ENCODE results near the gene NIPAL3.
"Not testable (repeated sequence)": the region's sequence is repeated elsewhere in the genome, so short reads cannot be mapped to it uniquely, and the experiment has no call there.

NIPAL3 gene

DNA sequence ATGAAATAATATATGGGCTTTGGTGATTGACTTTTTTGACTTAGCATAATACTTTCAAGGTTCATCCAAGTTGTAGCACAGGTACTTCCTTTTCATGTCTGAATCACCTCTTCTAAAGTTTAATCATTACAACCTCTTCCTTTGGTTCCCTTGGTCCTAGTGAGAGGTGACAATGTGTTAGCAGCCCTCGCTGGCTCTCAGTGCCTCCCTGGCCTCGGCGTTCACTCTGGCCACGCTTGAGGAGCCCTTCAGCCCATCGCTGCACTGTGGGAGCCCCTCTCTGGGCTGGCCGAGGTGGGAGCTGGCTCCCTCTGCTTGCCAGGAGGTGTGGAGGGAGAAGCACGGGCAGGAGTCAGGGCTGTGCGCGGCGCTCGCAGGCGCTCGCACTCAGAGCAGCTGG, 74.1 kb downstream of the NIPAL3 start:
- no peak for TF ChIP-seq CTCF (IDR thresholded peaks at IDR 0.05; ENCODE audit: control insufficient read depth, insufficient read depth, low read depth, low read length, missing control alignments)
- no peak overlapping the region for H3K4me3 ChIP-seq (ENCODE audit: control insufficient read depth, low read depth, low read length)
- DNase-seq (ENCODE audit: low read depth) = no peak

GRCh38 chr1:24490101-24490781, 74.6 kb downstream of the NIPAL3 start:
- TF ChIP-seq CTCF (IDR thresholded peaks at IDR 0.05; ENCODE audit: control insufficient read depth, insufficient read depth, low read depth, low read length, missing control alignments) = no peak
- H3K4me3 ChIP-seq (ENCODE audit: control insufficient read depth, low read depth, low read length) = no peak overlapping the region
- DNase-seq (ENCODE audit: low read depth) = no peak

- TF ChIP-seq CTCF (IDR thresholded peaks at IDR 0.05; ENCODE audit: control insufficient read depth, insufficient read depth, low read depth, low read length, missing control alignments) = no peak
- DNase-seq (ENCODE audit: low read depth) = no peak
- H3K4me3 ChIP-seq (ENCODE audit: control insufficient read depth, low read depth, low read length) = no peak overlapping the region
Measured at GRCh38 chr1:24491577-24492360, 76.2 kb downstream of the NIPAL3 start.

DNA sequence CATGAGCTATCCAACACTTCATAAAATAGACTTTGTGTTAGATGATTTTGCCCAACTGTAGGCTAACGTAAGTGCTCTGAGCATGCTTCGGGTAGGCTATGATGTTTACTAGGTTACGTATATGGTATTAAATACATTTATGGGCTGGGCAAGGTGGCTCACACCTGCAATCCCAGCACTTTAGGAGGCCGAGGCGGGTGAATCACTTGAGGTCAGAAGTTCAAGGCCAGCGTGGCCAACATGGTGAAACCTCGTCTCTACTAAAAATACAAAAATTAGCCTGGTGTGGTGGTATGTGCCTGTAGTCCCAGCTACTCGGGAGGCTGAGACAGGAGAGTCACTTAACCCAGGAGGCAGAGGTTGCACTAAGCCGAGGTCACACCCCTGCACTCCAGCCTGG, 77.3 kb downstream of the NIPAL3 start:
- DNase-seq (ENCODE audit: low read depth); H3K4me3 ChIP-seq (ENCODE audit: control insufficient read depth, low read depth, low read length): not testable (repeated sequence)

GRCh38 chr1:24493785-24494184, 78.2 kb downstream of the NIPAL3 start:
- TF ChIP-seq CTCF (IDR thresholded peaks at IDR 0.05; ENCODE audit: control insufficient read depth, insufficient read depth, low read depth, low read length, missing control alignments) = no peak
- no peak overlapping the region for H3K4me3 ChIP-seq (ENCODE audit: control insufficient read depth, low read depth, low read length)
- no peak for DNase-seq (ENCODE audit: low read depth)

DNA sequence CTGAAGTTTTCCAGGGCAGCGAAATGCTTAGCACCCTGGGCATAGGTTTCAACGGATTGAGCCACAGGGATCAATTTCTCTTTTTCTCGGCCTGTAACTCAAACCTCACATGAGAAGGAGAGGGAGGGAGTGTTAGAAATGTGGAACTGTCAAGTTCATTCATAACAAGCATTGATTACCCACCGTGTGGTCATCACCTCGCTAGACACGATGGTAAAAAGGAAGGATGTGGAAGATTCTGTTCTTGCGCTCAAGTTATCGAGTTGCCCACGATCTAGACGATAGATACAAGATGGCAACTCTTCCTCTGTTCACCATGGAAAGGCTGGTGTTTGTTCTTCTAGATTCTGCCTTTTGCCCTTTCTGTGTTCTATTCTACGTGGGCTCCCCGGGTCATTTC, 83.0 kb downstream of the NIPAL3 start:
- no peak for TF ChIP-seq CTCF (IDR thresholded peaks at IDR 0.05; ENCODE audit: control insufficient read depth, insufficient read depth, low read depth, low read length, missing control alignments)
- no peak overlapping the region for H3K4me3 ChIP-seq (ENCODE audit: control insufficient read depth, low read depth, low read length)
- DNase-seq (ENCODE audit: low read depth) = no peak

GRCh38 chr1:24500448-24501048, 84.9 kb downstream of the NIPAL3 start:
- no peak overlapping the region for H3K4me3 ChIP-seq (ENCODE audit: control insufficient read depth, low read depth, low read length)
- DNase-seq (ENCODE audit: low read depth) = no peak
- no peak for TF ChIP-seq CTCF (IDR thresholded peaks at IDR 0.05; ENCODE audit: control insufficient read depth, insufficient read depth, low read depth, low read length, missing control alignments)

Data from AG09309 (cell line).